Measurements from ENCODE around the gene RAD17.
"Not testable (repeated sequence)": the region's sequence is repeated elsewhere in the genome, so short reads cannot be mapped to it uniquely, and the experiment has no call there.

Gene RAD17

DNA sequence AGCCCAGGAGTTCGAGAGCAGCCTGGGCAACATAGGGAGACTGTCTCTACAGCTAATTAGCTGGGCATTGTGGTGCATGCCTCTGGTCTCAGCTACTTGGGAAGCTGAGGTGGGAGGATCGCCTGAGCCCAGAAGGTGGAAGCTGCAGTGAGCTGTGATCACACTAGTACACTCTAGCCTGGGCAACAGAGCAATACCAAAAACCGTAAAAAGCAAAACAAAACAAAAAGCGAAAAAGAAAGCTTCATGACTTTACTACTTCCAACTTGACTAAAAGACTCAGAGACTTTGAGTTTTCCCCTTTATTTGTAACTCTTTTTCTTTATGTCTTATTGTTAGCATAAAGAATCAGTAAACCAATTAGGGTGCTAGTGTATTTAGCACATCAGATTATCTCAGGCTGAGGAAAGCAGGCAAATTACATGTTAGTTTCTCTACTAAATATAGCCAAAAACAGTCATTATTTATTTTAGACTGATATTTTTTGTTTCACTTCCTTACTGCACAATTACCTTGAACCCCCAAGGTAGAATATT lies 5.4 kb downstream of the RAD17 start:
- DNase-seq, result no peak

DNA sequence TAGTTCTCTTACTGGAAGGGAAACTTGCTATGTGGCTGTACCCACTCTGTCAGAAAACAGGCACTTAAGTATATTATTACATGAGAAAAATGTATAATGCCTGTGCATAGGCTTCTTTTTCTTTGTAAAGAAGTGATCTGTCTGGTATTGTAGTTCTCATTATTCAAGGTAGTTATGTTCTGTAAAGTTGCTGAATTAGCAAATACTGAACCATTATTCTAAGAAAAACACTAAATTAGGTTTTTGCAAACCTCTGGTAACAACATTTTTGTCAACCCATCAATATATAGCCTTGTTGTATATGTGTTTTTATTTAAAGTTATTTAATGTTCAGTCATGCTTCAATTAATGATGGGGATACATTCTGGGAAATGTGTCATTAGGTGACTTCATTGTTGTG lies 8.8 kb downstream of the RAD17 start:
- DNase-seq, result no peak

GRCh38 chr5:69404659-69405330 lies 35.2 kb downstream of the RAD17 start:
- DNase-seq, result no peak

GRCh38 chr5:69414885-69415583 lies 45.4 kb downstream of the RAD17 start, which contains the start of gene MARVELD2:
TSS of gene MARVELD2 (plus strand) at chr5:69415116. CDS start at chr5:69419386, 4,270 bp downstream.
- peak; percentile 21 for DNase-seq

DNA sequence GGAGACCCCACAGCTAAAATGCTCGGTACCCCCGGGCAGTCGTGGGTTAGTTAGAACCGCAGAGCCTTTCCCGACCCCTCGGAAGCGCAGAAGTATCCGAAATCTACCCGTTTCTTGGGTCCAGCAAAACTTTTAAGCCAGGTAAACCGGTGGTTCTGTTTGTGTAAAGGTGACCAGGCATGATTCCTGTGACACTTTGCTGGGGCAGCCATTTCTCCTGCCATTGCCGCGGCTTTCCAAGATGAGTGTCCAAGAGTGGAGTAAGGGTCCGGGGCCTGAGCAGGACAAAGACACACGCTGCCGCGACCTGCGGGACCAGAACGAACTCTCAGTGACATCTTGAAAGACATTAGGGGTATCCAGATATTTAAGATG lies 46.0 kb downstream of the RAD17 start:
- DNase-seq, result no peak

DNA sequence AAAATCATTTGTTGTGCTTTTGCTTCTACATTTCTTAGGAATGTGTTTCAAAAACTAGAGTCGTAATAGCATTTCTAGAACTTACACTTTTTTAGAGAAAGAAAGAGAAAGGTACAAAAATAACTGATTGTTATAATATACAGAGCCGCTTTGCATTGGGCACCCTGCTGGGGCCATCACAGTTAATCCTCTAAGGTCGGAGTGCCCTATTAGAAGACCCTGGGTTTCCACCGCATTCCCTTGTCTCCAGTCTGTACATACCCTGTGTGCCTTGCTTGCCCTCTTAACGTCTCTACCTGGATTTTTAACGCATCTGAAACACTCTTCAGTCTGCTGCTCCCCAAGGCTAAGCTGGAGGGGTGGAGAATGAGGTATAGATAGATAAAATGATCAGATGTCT lies 46.6 kb downstream of the RAD17 start:
- DNase-seq, result no peak

- no peak for DNase-seq
Observed at GRCh38 chr5:69416699-69417098, 47.1 kb downstream of the RAD17 start.

DNA sequence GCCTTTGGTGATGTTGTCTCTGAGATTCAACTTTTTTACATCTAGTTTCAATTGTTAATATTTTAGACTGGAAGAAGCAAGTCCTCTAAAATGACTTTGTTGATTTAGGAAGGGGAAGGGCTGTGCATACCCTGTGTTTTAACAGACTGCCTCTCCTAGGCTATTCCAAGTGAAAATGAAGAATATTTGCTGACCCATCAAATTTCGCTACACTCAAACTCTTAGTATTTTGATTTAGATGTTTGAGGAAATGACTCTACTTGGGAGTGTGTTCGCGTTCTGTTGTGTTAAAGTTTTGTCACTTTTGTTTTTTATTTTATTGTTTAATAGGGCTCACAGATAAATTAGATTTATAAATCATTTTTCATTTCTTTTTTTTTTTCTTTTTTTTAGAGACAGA lies 48.9 kb downstream of the RAD17 start:
- no peak for DNase-seq

GRCh38 chr5:69431424-69432303 lies 62.0 kb downstream of the RAD17 start:
- no peak for DNase-seq

DNA sequence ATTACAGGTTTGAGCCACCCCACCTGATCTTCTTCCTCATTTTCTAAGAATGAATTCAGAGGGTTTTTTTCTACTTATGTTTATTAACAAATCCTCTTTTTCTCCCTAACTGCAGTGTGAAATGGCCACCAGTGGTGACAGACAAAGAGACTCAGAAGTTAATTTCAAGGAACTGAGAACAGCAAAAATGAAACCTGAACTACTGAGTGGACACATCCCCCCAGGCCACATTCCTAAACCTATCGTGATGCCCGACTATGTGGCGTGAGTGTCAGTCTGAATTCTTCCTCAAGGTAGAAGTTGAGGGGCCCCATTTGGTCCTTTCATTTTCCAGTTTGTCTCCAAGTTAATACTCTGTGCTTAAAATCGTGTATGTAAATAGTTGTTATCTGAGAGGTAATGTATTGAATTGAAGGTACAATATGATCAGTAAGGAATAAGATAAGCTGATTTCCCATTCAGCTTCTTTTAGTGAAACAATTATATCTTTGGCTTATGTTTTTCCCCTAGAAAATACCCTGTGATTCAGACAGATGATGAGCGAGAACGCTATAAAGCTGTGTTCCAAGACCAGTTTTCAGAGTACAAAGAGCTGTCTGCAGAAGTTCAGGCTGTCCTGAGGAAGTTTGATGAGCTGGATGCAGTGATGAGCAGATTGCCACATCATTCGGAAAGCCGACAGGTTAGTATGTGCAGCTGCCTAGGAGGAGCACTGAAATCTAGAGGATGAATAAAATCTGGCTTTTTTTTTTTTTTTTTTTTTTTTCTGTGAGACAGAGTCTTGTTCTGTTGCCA lies 63.0 kb downstream of the RAD17 start:
- DNase-seq, result no peak

DNA sequence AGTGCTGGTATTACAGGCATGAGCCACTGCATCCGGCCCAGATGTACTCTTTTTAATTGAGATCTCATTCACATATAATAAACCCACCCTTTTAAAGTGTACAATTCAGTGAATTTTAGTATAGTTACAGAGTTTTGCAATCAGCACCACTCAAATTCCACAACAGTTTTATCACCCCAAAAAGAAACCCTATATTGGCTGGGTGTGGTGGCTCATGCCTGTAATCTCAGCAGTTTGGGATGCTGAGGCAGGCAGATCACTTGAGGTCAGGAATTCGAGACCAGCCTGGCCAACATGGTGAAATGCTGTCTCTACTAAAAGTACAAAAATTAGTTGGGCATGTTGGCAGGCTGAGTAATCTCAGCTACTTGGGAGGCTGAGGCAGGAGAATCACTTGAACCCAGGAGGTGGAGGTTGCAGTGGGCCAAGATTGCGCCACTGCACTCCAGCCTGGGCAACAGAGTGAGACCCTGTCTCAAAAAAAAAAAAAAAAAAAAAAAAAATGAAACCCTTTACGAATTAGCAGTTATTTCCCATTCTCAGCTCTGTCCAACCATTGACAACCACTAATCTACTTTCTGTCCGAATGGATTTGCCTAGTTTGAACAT lies 65.8 kb downstream of the RAD17 start:
- not testable (repeated sequence) for DNase-seq

DNA sequence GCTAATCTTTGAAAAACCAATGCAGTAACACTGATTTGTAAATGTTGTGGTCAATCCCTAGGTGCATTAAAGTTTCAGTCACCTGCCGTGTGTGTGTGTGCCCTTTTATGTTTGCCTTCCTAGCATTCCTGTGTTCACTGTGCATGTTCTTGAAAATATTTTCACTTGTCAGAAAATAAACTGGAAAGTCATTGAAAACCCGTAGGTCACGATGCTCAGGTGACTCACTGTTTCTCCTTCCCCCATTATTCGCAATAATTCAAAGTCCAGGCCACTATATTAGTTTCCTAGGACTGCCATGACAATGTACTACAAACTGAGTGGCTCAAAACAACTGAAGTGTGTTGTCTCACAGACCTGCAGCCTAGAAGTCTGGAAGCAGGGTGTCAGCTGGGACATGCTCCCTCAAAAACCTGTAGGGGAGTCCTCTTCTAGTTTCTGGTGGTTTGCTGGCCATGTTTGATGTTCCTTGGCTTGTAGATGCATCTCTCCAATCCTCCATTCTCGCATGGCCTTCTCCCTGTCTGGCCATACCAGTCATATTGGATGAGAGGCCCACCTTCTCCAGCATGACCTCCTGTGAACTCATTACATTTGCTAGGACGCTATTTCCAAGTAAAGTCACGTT lies 74.6 kb downstream of the RAD17 start:
- no peak for DNase-seq

DNA sequence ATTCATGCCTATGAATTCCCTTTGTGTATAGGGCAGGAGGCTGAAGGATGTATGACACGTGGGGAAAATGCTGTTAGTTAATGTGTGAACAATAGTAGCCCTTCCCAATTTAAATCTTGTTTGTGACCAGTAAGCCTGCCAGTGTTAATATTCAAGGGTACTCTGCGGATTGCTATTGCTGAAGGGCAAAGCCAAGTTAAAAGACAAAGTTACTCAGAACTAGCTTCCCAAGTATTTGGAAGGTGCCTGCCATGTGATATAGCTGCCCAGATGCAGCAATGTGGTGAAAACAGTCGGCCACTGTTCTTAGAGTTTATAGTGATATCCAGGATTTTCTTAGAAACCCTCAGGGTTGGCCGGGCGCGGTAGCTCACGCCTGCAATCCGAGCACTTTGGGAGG lies 79.9 kb downstream of the RAD17 start:
- DNase-seq, result no peak

GRCh38 chr5:69450116-69450515 lies 80.5 kb downstream of the RAD17 start:
- no peak for DNase-seq

DNA sequence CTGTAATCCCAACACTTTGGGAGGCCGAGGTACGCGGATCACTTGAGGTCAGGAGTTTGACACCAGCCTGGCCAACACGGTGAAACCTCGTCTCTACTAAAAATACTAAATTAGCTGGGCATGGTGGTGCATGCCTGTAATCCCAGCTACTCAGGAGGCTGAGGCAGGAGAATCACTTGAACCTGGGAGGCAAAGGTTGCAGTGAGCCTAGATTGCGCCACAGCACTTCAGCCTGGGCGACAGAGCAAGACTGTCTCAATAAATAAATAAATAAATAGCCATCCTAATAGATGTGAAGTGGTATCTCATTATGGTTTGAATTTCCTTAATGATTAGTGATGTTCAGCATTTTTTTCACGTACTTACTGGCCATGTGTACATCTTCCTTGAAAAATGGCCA lies 80.9 kb downstream of the RAD17 start:
- not testable (repeated sequence) for DNase-seq

GRCh38 chr5:69451941-69452647 lies 82.5 kb downstream of the RAD17 start:
- DNase-seq, result no peak

GRCh38 chr5:69453487-69453886 lies 83.9 kb downstream of the RAD17 start:
- not testable (repeated sequence) for DNase-seq

- DNase-seq, result no peak
Observed at GRCh38 chr5:69454460-69455249, 85.0 kb downstream of the RAD17 start.

- DNase-seq, result not testable (repeated sequence)
Observed at GRCh38 chr5:69455428-69455988, 85.9 kb downstream of the RAD17 start.

GRCh38 chr5:69462170-69462569 lies 92.6 kb downstream of the RAD17 start:
- DNase-seq, result no peak
